HG02943 (cell line): ENCODE results near the gene MCF2L.
"Not testable (repeated sequence)": the region's sequence is repeated elsewhere in the genome, so short reads cannot be mapped to it uniquely, and the experiment has no call there.

Experiments used
- ATAC-seq: cut with Tn5 transposase; IDR thresholded peaks from one replicate; pipeline ENCODE4 v1.9.1; 2021; ENCODE audit warnings: mild to moderate bottlenecking, low read depth, moderate library complexity; ENCODE audit not compliant: unreplicated experiment

MCF2L gene

DNA sequence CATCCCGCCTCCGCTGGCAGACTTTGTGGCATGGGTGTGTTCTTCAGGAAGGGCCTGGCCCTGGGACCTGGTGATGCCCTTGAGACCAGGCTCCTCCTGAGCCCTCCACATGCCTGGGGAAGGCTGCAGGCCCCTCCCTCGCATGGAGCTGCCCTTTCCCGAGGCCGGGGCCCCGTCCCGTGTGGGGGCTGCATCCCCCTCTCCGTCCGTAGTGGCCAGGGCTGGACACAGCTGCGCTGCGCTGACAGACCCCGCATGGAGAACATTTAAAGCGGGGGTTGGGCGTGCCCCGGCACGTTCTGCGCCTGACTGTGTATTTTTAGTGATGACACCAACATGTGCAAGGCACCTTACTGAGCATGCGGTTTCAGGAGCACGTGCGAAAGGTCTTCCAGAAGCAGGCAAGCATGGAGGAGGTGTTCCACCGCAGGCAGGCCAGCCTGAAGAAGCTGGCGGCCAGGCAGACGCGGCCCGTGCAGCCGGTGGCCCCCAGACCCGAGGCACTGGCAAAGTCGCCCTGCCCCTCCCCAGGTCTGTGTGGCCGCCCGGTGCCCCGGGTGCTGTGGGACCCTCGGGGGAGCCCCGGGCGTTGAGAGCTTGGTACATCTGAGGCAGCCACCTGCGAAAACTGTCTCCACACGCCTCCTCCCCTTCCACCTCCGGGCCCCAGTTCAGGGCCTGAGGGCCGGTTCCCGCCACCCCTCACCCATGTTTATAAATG, 107.8 kb downstream of the MCF2L start:
- ATAC-seq: no peak

DNA sequence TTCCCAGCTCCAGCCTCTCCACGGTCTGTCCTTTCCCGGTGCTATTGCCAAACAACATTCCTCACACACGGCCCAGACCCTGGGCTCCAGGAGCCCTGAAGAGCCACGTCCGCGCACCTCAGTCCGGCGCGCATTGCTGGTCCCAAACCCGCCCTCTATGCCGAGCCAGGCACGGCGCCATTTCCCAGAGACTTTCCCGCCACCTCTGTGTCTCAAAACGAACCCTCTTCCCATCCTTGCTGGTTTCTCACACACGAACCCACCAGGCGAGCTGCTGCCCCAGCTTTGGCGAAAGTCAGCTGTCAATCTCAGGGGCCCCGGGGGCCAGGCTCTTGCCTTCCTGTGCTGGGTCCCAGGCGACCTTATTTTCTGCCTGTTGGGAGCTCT, 108.5 kb downstream of the MCF2L start:
- ATAC-seq: no peak

DNA sequence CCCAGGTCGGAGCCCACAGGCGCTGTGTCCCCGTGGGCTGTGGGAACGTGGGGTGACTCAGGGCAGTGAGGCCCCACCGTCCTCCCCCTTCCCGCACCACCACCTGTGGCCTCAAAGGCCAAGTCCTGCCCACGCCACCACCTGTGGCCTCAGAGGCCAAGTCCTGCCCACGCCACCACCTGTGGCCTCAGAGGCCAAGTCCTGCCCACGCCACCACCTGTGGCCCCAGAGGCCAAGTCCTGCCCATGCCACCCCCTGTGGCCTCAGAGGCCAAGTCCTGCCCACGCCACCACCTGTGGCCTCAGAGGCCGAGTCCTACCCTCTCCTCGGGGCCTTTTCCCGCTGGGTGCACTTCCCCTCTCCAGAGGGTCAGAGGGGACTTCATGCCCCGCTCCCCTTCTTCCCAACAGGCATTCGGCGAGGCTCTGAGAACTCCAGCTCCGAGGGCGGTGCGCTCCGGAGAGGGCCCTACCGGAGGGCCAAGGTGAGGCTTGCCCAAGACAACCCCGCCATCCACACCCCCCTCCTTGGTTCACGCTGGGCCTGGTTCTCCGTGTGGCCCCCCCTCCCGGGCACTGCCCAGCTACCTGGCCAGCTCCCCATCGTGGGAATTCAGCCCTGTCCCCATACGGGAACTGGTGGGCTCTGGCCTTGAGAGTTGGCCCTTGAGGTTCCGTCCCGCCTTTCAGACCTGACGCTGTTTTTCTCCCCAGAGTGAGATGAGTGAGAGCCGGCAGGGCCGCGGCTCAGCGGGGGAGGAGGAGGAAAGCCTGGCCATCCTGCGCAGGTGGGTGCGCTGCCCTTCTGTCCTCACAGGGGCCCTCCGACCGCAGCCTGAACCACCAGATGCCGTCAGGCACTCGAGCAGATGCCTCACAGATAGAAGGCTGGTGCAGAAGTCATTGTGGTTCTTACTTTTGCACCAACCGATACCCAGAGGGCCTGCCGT, 109.2 kb downstream of the MCF2L start:
- ATAC-seq: no peak

DNA sequence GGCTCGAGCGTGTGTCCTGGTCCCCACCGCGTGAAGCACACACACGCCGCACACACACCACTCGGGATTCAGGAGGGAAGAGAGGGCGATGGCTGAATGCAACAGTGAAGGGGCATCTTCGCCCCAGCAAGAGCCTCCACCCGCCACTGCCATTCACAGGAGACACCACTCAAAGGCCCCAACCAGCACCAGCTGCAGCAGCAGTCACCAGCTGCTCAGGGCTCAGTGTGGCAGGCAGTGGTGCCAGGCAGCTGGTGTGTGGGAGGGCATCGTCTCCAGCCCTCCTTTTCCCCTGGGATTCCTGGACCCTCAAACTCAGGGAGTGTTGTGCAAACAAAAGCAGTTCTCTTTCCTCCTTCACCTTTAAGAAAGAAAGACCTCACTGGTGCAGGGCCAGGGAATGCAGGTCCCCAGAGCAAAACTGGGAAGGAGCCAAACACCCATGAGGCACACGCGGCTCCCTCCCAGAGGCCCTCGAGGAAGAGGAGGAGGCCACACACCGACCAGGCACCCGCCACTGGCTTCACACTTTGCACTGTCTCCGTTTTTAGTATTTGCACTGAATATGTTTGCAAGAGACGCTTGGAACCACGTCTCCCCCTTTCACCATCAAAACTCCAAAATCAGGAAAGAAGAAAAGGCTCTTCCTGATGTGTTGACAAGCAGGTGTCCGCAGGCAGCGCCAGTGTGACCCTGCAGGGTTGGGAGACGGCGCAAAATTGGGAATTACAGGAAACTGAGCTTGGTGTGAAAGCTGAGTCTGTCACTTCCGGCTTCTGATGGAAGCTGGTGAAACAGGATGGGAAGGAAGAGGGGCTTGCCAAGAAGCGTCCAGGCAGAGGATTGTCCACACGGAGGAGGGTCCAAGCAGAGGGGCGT, 110.1 kb downstream of the MCF2L start:
- no peak for ATAC-seq

DNA sequence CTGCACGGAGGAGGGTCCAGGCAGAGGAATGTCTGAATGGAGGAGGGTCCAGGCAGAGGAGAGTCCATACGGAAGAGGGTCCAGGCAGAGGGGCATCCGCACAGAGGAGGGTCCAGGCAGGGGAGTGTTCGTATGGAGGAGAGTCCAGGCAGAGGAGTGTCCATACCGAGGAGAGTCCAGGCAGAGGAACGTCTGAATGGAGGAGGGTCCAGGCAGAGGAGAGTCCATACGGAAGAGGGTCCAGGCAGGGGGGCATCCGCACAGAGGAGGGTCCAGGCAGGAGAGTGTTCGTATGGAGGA, 110.7 kb downstream of the MCF2L start:
- ATAC-seq: not testable (repeated sequence)

GRCh38 chr13:113080361-113080831, 111.4 kb downstream of the MCF2L start:
- no peak for ATAC-seq

GRCh38 chr13:113080901-113081521, 112.0 kb downstream of the MCF2L start:
- no peak for ATAC-seq

- ATAC-seq: no peak
Measured at GRCh38 chr13:113082198-113083021, 113.4 kb downstream of the MCF2L start.

- no peak for ATAC-seq
Measured at GRCh38 chr13:113083022-113083373, 114.0 kb downstream of the MCF2L start.

GRCh38 chr13:113083402-113084061, 114.5 kb downstream of the MCF2L start:
- ATAC-seq: no peak

- ATAC-seq: no peak
Measured at GRCh38 chr13:113084094-113084942, 115.3 kb downstream of the MCF2L start.

DNA sequence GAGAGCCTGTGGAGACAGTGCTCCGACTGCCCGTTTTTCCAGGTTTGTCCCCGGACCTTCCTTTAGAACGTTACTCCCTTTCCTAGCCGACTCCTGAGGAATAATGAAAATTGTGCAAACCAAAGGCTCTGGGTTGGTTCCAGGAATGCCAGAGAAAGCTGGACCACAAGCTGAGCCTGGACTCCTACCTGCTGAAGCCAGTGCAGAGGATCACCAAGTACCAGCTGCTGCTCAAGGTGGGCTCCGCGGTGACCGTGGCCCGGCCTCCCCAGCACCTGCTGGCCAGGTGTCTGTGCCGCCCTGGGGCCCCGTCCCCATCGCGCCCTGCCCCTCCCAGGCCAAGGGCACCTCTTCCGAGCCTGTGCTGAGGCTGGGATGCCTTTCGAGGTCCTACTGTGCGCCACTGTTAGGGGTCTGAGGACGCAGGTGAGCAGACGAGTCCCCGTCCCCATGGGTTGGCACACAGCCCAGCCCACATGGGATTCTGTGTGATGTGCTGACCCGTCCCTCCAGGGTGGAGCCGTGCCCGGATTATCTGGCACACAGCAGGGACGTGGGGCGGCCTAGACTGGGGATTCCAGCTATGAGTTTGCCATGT, 116.0 kb downstream of the MCF2L start:
- no peak for ATAC-seq

- no peak for ATAC-seq
Measured at GRCh38 chr13:113086031-113086750, 117.2 kb downstream of the MCF2L start.

- ATAC-seq: no peak
Measured at GRCh38 chr13:113086991-113087922, 118.2 kb downstream of the MCF2L start.

DNA sequence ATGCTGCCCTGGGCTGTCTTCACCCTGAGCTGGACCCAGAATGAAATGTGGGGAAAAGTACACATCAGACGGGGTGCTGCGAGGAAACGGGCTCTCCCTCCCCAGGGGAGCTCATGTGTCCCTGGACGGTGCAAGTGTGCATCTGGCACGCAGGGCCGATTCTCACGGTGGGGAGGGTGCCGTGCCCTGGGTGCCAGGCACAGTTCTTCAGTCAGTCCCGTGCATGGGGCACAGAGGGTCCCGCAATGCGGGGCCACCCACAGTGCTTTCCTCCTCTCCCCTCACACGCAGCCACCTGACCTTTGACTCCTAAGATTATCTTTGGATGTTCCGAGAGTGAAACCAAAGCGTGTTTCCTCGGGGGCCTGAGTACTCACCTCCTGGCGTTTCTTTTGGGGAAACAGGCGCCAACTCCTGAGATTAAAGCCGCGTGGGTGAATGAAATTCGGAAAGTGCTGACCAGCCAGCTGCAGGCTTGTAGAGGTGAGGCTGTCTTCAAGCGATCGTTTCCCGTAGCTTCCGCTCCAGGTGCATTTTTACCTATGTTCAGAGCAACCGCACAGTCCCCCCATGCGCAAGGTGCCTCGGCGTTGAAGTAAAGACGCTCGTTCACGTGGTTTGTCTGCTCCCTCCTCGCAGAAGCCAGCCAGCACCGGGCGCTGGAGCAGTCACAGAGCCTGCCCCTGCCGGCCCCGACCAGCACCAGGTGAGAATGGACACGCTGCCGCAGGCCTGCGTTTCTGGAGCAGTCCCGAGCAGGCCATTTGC, 119.1 kb downstream of the MCF2L start:
- ATAC-seq: no peak
